ENCODE measurements around the gene MYL4.
A peak's percentile ranks its signal among the peaks of the same experiment; 100 is the strongest.

The MYL4 gene

DNA sequence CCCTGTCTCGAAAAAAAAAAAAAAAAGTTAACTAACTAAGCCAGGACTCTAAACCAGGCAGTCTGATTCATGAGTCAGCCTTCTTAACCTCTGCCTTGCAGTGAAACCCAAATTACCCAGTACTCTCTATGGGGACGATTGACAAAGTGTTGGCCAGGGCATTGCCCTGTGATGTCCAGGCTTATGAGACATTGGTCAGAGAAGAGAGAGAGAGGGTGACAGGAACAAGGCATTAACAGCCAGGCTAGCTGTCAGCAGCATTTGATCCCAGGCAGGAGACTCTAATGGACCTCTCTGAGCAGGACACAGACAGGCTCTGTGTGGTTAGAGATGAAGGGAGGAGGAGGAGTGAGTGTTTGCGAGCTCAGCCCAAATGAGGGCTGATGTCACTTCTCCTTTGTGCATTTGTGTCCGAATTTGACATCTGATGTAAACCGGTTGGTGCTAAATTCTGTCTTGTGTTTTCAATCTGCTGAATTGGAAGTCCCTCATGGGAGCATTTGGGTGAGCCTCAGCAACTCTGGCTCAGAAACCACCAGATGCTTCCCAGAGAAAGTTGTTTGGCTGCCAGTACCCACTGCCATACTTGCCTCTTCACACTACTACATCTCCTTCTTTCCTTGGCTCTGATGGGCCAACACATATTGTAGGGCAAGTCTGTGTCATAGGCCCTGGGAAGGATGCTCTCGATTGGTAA is 4.3 kb upstream of the MYL4 start:
- no peak for DNase-seq (ENCODE audit: low read depth)
- H3K4me3 ChIP-seq (replicated peaks; ENCODE audit: low read depth, low read length), result no peak overlapping the region
- TF ChIP-seq, protein P1, sequence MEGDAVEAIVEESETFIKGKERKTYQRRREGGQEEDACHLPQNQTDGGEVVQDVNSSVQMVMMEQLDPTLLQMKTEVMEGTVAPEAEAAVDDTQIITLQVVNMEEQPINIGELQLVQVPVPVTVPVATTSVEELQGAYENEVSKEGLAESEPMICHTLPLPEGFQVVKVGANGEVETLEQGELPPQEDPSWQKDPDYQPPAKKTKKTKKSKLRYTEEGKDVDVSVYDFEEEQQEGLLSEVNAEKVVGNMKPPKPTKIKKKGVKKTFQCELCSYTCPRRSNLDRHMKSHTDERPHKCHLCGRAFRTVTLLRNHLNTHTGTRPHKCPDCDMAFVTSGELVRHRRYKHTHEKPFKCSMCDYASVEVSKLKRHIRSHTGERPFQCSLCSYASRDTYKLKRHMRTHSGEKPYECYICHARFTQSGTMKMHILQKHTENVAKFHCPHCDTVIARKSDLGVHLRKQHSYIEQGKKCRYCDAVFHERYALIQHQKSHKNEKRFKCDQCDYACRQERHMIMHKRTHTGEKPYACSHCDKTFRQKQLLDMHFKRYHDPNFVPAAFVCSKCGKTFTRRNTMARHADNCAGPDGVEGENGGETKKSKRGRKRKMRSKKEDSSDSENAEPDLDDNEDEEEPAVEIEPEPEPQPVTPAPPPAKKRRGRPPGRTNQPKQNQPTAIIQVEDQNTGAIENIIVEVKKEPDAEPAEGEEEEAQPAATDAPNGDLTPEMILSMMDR (IDR thresholded peaks at IDR 0.05; ENCODE audit: low read length, missing control alignments), result no peak

DNA sequence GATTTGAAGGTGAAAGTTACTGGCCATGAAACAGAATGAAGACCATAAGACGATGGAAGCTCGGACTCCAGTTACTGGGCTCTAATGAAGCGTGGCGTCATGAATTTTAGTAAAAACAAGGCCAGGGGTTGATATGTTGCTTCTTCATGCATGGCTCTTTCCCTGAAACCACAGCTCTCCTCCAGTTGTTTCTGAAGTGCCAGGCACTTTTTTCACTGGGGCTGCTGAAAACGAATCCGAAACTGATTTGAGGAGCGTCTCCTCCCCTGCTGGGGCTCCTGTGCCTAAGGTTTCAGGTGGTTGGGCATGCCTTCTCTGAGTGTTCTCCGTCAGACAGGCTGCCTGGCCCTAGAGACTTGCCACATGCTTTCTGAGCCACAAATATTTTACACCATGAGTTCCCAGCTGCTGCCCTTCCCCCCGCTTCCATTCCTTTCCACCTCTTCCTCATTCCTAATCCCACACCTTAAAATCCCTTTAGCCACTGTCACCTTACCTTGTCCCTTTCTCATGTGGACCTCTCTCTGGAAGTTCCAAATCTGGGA is 3.7 kb upstream of the MYL4 start:
- peak; percentile 57 for DNase-seq (ENCODE audit: low read depth)
- TF ChIP-seq, protein P1 (IDR thresholded peaks at IDR 0.05; ENCODE audit: low read length, missing control alignments), result no peak
- H3K4me3 ChIP-seq (replicated peaks; ENCODE audit: low read depth, low read length), result no peak overlapping the region

- TF ChIP-seq, protein P1 (IDR thresholded peaks at IDR 0.05; ENCODE audit: low read length, missing control alignments), result no peak
- H3K4me3 ChIP-seq (replicated peaks; ENCODE audit: low read depth, low read length), result no peak overlapping the region
- DNase-seq (ENCODE audit: low read depth), result no peak
Measured at GRCh38 chr17:47207143-47208067, 1.7 kb upstream of the MYL4 start.

GRCh38 chr17:47209499-47209898 is 351 bp downstream of the MYL4 start:
- no peak for DNase-seq (ENCODE audit: low read depth)
- no peak overlapping the region for H3K4me3 ChIP-seq (replicated peaks; ENCODE audit: low read depth, low read length)
- TF ChIP-seq, protein P1 (IDR thresholded peaks at IDR 0.05; ENCODE audit: low read length, missing control alignments), result no peak

- no peak overlapping the region for H3K4me3 ChIP-seq (replicated peaks; ENCODE audit: low read depth, low read length)
- TF ChIP-seq, protein P1 (IDR thresholded peaks at IDR 0.05; ENCODE audit: low read length, missing control alignments), result no peak
- DNase-seq (ENCODE audit: low read depth), result no peak
Measured at GRCh38 chr17:47210105-47210504, 957 bp downstream of the MYL4 start.

- no peak for DNase-seq (ENCODE audit: low read depth)
- TF ChIP-seq, protein P1 (IDR thresholded peaks at IDR 0.05; ENCODE audit: low read length, missing control alignments), result no peak
- H3K4me3 ChIP-seq (replicated peaks; ENCODE audit: low read depth, low read length), result no peak overlapping the region
Measured at GRCh38 chr17:47210779-47211178, 1.6 kb downstream of the MYL4 start.
